HepG2 (cell line): ENCODE results near the gene SLC25A25. TPM values are rescaled to one million over a fixed set of nuclear protein-coding genes. Genes with fewer than 3 reads are reported as not detected.
A peak's percentile ranks its signal among the peaks of the same experiment; 100 is the strongest.

Experiments used
- ATAC-seq: fragments of 200-7000 bp; cut with Tn5 transposase; 3 replicates; pipeline ENCODE4 v1.9.1; 2020; ENCODE audit warnings: mild to moderate bottlenecking, moderate library complexity
- BruUV-seq: library from RNA; stranded (reverse); fragments of 400-500 nt; replicated peaks from 2 replicates; lab custom pipeline; 2021; lab: Mats Ljungman, UMichigan
- CTCF ChIA-PET: fragments of 300-600 bp; formaldehyde crosslinking; extraction: SDS; loops from one replicate; lab custom pipeline; 2021; ENCODE audit warnings: low total read pairs, inconsistent platforms, low intra/inter-chr PET ratio; lab: Yijun Ruan, JAX
- POLR2A ChIA-PET: fragments of 350-600 bp; sonication (Branson Sonifier 250); formaldehyde crosslinking; loops from one replicate; lab custom pipeline; 2020; ENCODE audit warnings: antibody characterized with exemption, inconsistent platforms; lab: Yijun Ruan, JAX
- DNase-seq: peaks from one replicate; pipeline ENCODE4 v3.0.0-alpha.2; 2015; ENCODE audit warnings: low spot score
- FAIRE-seq: peaks from 3 replicates; lab custom pipeline; 2011; peaks lifted over from hg19 to GRCh38; lab: Jason Lieb, UNC
- H2AFZ ChIP-seq: one replicate; pipeline ENCODE4 v1.6.1; 2011; ENCODE audit warnings: low read length, inconsistent platforms
- H3K27ac ChIP-seq: fragments of 300-600 bp; 3 replicates; pipeline ENCODE4 v1.8.0; 2011; ENCODE audit warnings: mixed run types, mild to moderate bottlenecking, mixed read lengths, low read length, inconsistent platforms; ENCODE audit not compliant: insufficient read depth; ENCODE audit errors: extremely low read length
- H3K27me3 ChIP-seq, 2 experiments: fragments of 200-600 bp in 1 of 2; 2 replicates in 1 of 2; 3 replicates in 1 of 2; pipeline versions ENCODE4 v1.6.0 to v1.8.0; 2011; ENCODE audit warnings: low read length in 2 of 2, mild to moderate bottlenecking in 2 of 2, moderate library complexity in 2 of 2, inconsistent platforms in 1 of 2; ENCODE audit not compliant: insufficient read depth in 2 of 2, control insufficient read depth in 1 of 2
- H3K36me3 ChIP-seq, 2 experiments: fragments of 200-600 bp in 1 of 2; replicated peaks in 1 of 2; 2 replicates in 1 of 2; 3 replicates in 1 of 2; pipeline versions ENCODE4 v1.5.1 to v1.8.0; 2011; ENCODE audit warnings: low read length in 2 of 2, inconsistent platforms in 1 of 2; ENCODE audit not compliant: insufficient read depth in 2 of 2, control insufficient read depth in 1 of 2
- H3K4me1 ChIP-seq: 2 replicates; pipeline ENCODE4 v1.5.1; 2012; ENCODE audit warnings: low read length, inconsistent platforms; ENCODE audit not compliant: insufficient read depth
- H3K4me2 ChIP-seq: 2 replicates; pipeline ENCODE4 v1.6.0; 2011; ENCODE audit warnings: low read depth, low read length, inconsistent platforms
- H3K4me3 ChIP-seq, 3 experiments: fragments of 200-600 bp in 1 of 3; sonication (generic), shearing (Covaris generic) in 1 of 3; replicated peaks in 1 of 3; 2 replicates each; pipeline ENCODE4 v1.5.1; 2011 to 2016; ENCODE audit warnings: low read length in 3 of 3, inconsistent platforms in 2 of 3, low read depth in 2 of 3, mild to moderate bottlenecking in 2 of 3, control low read depth in 1 of 3, mixed read lengths in 1 of 3; ENCODE audit not compliant: insufficient read depth in 1 of 3
- H3K79me2 ChIP-seq: one replicate; pipeline ENCODE4 v1.6.1; 2011; ENCODE audit warnings: low read length, inconsistent platforms; ENCODE audit not compliant: insufficient read depth
- H3K9ac ChIP-seq: 2 replicates; pipeline ENCODE4 v1.6.0; 2011; ENCODE audit warnings: mild to moderate bottlenecking, low read depth, low read length, inconsistent platforms; ENCODE audit not compliant: insufficient read depth
- H3K9me3 ChIP-seq: 2 replicates; pipeline ENCODE4 v1.5.1; 2012; ENCODE audit warnings: mild to moderate bottlenecking, low read length
- H4K20me1 ChIP-seq: 2 replicates; pipeline ENCODE4 v1.6.0; 2011; ENCODE audit warnings: inconsistent platforms, mild to moderate bottlenecking, low read length, moderate library complexity; ENCODE audit not compliant: insufficient read depth
- CHD4 ChIP-seq: fragments of 200-600 bp; sonication (generic); IDR thresholded peaks from 2 replicates; pipeline ENCODE4 v1.7.0; 2017; ENCODE audit warnings: mild to moderate bottlenecking, low read length, borderline replicate concordance
- GABPA ChIP-seq, 2 experiments: IDR thresholded peaks; 2 replicates each; pipeline ENCODE4 v1.6.1; 2011 to 2016; ENCODE audit warnings: low read depth in 2 of 2, low read length in 1 of 2, missing biosample characterization in 1 of 2, missing genetic modification characterization in 1 of 2
- HOXA3 ChIP-seq: sonication (generic); formaldehyde crosslinking; IDR thresholded peaks from 2 replicates; pipeline ENCODE4 v1.5.0; 2020; ENCODE audit warnings: missing genetic modification reagents
- NAIF1 ChIP-seq: sonication (generic); formaldehyde crosslinking; IDR thresholded peaks from 2 replicates; pipeline ENCODE4 v1.5.0; 2020; ENCODE audit warnings: mild to moderate bottlenecking, missing genetic modification reagents, borderline replicate concordance
- SAP130 ChIP-seq: IDR thresholded peaks from 2 replicates; pipeline ENCODE4 v1.6.1; 2016; ENCODE audit warnings: low read depth
- SKI ChIP-seq: fragments of 450-650 bp; IDR thresholded peaks from one replicate; pipeline ENCODE4 v1.6.1; 2018; ENCODE audit warnings: mild to moderate bottlenecking; ENCODE audit not compliant: partially characterized antibody
- THAP7 ChIP-seq: sonication (generic); formaldehyde crosslinking; IDR thresholded peaks from 2 replicates; pipeline ENCODE4 v1.8.1; 2023; ENCODE audit warnings: mild to moderate bottlenecking, missing genetic modification reagents
- THAP9 ChIP-seq: sonication (generic); formaldehyde crosslinking; IDR thresholded peaks from 2 replicates; pipeline ENCODE4; 2020; ENCODE audit warnings: missing genetic modification reagents, mild to moderate bottlenecking, borderline replicate concordance
- TSC22D2 ChIP-seq: sonication (generic); formaldehyde crosslinking; IDR thresholded peaks from 2 replicates; pipeline ENCODE4 v1.5.1; 2020; ENCODE audit warnings: missing genetic modification reagents, mild to moderate bottlenecking, borderline replicate concordance
- ZFX ChIP-seq: sonication (generic); formaldehyde crosslinking; IDR thresholded peaks from 2 replicates; pipeline ENCODE4 v1.4.0; 2020; ENCODE audit warnings: mild to moderate bottlenecking, low read depth, missing genetic modification reagents, moderate library complexity
- ZNF263 ChIP-seq: sonication (generic); formaldehyde crosslinking; IDR thresholded peaks from 2 replicates; pipeline ENCODE4 v1.4.0; 2020; ENCODE audit warnings: missing genetic modification reagents
- ZNF274 ChIP-seq: sonication (generic); formaldehyde crosslinking; IDR thresholded peaks from 2 replicates; pipeline ENCODE4 v1.5.1; 2020; ENCODE audit warnings: mild to moderate bottlenecking, missing genetic modification reagents
- WGBS: methylation state at CpG from one replicate; pipeline ENCODE4 v1.1.6; 2017; ENCODE audit warnings: low lambda C conversion rate; 5-methylcytosine and 5-hydroxymethylcytosine counted together
- in situ Hi-C: cut with HindIII; loops from 2 replicates; pipeline ENCODE4 v1.10.0; 2017; ENCODE audit warnings: low pct_unique_long_range_greater_than_20kb; ENCODE audit not compliant: extremely low pct_ligation_motif_present
- intact Hi-C: fragments of 100-400 bp; cut with micrococcal nuclease; formaldehyde crosslinking; loops from one replicate; pipeline ENCODE4 v1.10.0; 2022; ENCODE audit not compliant: unreplicated experiment
- polyA plus RNA-seq, 8 experiments: library from polyadenylated mRNA; depleted of rRNA in 3 of 8; stranded (reverse) in 7 of 8; unstranded in 1 of 8; fragments of >200 nt; fragmentation: Illumina TruSeq in 4 of 8; extraction: Trizol in 4 of 8; gene quantifications; 2 replicates each; pipeline versions ENCODE4 v1.2.1 to v1.2.3, GENCODE V29; 2011 to 2016; ENCODE audit warnings: low read depth in 4 of 8, missing spikeins in 1 of 8, mixed read lengths in 1 of 8; ENCODE audit not compliant: insufficient read depth in 1 of 8
- total RNA-seq, 5 experiments: library from RNA; depleted of rRNA; stranded (reverse); fragments of >200 nt; fragmentation: Illumina TruSeq; extraction: Trizol; gene quantifications; 2 replicates each; pipeline ENCODE4 v1.2.3, GENCODE V29; 2016; ENCODE audit warnings: low read depth in 1 of 5

SLC25A25 gene
- total and polyA plus RNA-seq, 2 of the 13 experiments (the other 11 are each of a cell fraction or from before 2014, with no cell fraction given), result 10.5 to 24.8 TPM

GRCh38 chr9:128141604-128142003, 73.6 kb downstream of the SLC25A25 start:
- CTCF ChIA-PET, result no interaction called here
- H3K9ac ChIP-seq, result no peak overlapping the region
- H3K4me3 ChIP-seq, result no peak overlapping the region
- H3K27me3 ChIP-seq, result peaks cover 0 to 25% of the 10 kb centered on the region in 2 experiments; a peak in 3 of 5 replicates
- TF ChIP-seq CHD4, result no peak
- TF ChIP-seq SKI, result no peak
- no TSS peak for BruUV-seq
- POLR2A ChIA-PET, result interaction anchor here (1.1 to 2.2 kb wide), 2 partner anchors 9 to 18 kb away, joined by 3 to 7 read pairs; partner anchors contain the start of gene BBLN
- in situ Hi-C loops (no loop called here), intact Hi-C loops (no loop called here)
- H2AFZ ChIP-seq, result no peak overlapping the region
- no peaks in the 10 kb centered on the region for H3K9me3 ChIP-seq
- no peak overlapping the region for H3K27ac ChIP-seq
- H3K4me1 ChIP-seq, result peaks cover 59% of the 10 kb centered on the region
- H4K20me1 ChIP-seq, result no peaks in the 10 kb centered on the region
- no peak for DNase-seq
- ATAC-seq, result no peak
- H3K36me3 ChIP-seq, result no peaks in the 10 kb centered on the region
- no peak for FAIRE-seq
- H3K4me2 ChIP-seq, result peak overlapping the region; percentile 39; the same call in 1 of the 2 replicates
- WGBS, result 100% methylated on average over 3 of the region's 3 CpGs
- no peaks in the 10 kb centered on the region for H3K79me2 ChIP-seq

GRCh38 chr9:128142061-128142460, 74.0 kb downstream of the SLC25A25 start:
- Histone ChIP-seq H3K4me3 (no peak overlapping the region), H4K20me1 (no peaks in the 10 kb centered on the region), H3K9me3 (no peaks in the 10 kb centered on the region), H3K4me2 (peak overlapping the region; percentile 39; the same call in 1 of the 2 replicates), H3K79me2 (no peaks in the 10 kb centered on the region), H3K27me3 (peaks cover 0 to 25% of the 10 kb centered on the region in 2 experiments; a peak in 3 of 5 replicates), H3K27ac (no peak overlapping the region), H3K9ac (no peak overlapping the region), H3K4me1 (peaks cover 54% of the 10 kb centered on the region), H3K36me3 (no peaks in the 10 kb centered on the region), H2AFZ (peak overlapping the region; percentile 23)
- peak; percentile 26 for FAIRE-seq
- ChIA-PET CTCF (no interaction called here), POLR2A (interaction anchor here (1.1 to 2.2 kb wide), 2 partner anchors 10 to 18 kb away, joined by 3 to 7 read pairs; partner anchors contain the start of gene BBLN)
- intact Hi-C loops (no loop called here), in situ Hi-C loops (no loop called here)
- TF ChIP-seq ZNF263 (CRISPR knock-in tag) (peak; percentile 65; the same call in 1 of the 2 replicates), TSC22D2 (no peak), HOXA3 (peak; percentile 21; the same call in 1 of the 2 replicates), THAP7 (CRISPR knock-in tag) (no peak), SAP130 (peak; percentile 25; the same call in 1 of the 2 replicates), NAIF1 (CRISPR knock-in tag) (no peak), ZFX (CRISPR knock-in tag) (0 out of 2 replicates have a peak, but pooled peaks have one; percentile 20), THAP9 (CRISPR knock-in tag) (peak; percentile 61; the same call in 1 of the 2 replicates), ZNF274 (CRISPR knock-in tag) (no peak), GABPA (IDR thresholded peaks at IDR 0.05; ENCODE audit: low read depth, low read length) (peak; percentile 39), GABPA (CRISPR knock-in tag; IDR thresholded peaks at IDR 0.05; ENCODE audit: low read depth) (peak; percentile 71)
- no peak for DNase-seq
- ATAC-seq, result peak; percentile 48
- WGBS, result 50% methylated on average over 4 of the region's 4 CpGs
- BruUV-seq, result no TSS peak
